ENCODE data around the gene TSC22D4.
"Not testable (repeated sequence)": the region's sequence is repeated elsewhere in the genome, so short reads cannot be mapped to it uniquely, and the experiment has no call there.

Gene TSC22D4

DNA sequence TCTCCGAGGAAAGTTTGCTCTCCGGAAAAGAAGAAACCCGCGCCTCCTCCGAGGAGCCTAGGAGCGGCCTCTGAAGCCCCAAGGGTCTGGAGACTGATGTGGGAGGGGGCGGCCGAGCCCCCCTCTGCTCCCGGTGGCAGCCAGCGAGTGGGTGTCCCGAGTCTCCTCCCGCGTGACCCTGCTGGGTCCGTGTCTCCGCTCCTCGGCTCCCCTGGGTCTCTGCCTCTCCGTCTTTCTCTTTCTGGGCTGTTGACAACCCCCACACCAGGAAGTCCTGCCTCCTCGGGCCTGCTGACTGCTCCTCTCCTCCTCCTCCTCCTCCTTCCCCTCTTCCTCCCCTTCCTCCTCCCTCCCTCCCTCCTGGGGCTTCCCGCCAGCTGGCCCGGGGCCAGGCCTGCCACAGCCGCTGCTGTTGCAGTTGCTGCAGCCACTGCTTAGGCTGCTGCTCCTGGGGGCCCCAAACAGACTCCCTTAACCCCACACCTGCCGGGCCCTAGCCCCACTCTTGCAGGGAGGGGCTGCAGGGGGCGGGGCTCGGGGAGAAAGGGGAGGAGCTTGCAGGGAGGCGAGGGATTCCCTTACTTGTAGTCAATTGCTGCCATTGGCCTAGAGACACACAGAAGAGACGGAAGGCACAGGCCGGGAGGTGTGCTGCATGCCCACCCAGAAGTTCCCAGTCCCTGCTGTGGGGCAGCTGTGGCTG, at the start of gene TSC22D4:
Gene TSC22D4 (minus strand): TSS at position 257 of the 703 bp plus-strand sequence. CDS start 1,176 bp downstream, outside the sequence.
- DNase-seq (ENCODE audit: extremely low spot score, insufficient read length, low read depth) (peak; percentile 79), FAIRE-seq (peak; percentile 92)

DNA sequence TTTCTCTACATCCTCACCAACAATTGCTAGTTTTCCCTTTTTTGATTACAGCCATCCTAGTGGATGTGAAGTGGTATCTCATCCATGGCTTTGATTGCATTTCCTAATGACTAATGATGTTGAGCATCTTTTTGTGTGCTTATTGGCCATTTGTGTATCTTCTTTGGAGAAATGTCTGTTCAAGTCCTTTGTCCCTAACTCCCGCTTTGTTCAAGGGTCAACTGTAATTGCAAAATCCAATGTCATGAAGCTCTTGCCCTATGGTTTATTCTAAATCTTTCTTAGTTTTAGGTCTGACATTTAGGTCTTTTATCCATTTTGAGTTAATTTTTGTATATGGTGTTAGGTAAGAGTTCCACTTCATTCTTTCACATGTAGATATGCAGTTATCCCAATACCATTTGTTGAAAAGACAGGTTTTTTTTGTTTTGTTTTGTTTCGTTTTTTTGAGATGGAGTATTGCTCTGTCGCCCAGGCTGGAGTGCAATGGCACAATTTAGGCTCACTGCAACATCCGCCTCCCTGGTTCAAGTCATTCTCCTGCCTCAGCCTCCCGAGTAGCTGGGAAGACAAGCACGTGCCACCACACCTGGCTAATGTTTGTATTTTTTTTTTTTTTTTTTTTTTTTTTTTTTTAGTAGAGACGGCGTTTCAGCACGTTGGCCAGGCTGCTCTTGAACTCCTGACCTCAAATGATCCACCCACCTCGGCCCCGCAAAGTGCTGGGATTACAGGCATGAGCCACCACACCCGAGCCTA, 49.3 kb upstream of the TSC22D4 start:
- DNase-seq (ENCODE audit: extremely low spot score, insufficient read length, low read depth) = not testable (repeated sequence)

DNA sequence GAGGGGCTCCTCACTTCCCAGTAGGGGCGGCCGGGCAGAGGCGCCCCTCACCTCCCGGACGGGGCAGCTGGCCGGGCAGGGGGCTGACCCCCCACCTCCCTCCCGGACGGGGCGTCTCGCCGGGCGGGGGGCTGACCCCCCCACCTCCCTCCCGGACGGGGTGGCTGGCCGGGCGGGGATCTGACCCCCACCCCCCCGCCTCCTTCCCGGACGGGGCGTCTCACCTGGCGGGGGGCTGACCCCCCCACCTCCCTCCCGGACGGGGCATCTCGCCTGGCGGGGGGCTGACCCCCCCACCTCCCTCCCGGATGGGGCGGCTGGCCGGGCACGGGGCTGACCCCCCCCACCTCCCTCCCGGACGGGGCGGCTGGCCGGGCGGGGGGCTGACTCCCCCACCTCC, 44.2 kb upstream of the TSC22D4 start:
- FAIRE-seq = not testable (repeated sequence)

More for the DNA sequence above, 49.3 kb upstream of the TSC22D4 start:
- not testable (repeated sequence) for FAIRE-seq

DNA sequence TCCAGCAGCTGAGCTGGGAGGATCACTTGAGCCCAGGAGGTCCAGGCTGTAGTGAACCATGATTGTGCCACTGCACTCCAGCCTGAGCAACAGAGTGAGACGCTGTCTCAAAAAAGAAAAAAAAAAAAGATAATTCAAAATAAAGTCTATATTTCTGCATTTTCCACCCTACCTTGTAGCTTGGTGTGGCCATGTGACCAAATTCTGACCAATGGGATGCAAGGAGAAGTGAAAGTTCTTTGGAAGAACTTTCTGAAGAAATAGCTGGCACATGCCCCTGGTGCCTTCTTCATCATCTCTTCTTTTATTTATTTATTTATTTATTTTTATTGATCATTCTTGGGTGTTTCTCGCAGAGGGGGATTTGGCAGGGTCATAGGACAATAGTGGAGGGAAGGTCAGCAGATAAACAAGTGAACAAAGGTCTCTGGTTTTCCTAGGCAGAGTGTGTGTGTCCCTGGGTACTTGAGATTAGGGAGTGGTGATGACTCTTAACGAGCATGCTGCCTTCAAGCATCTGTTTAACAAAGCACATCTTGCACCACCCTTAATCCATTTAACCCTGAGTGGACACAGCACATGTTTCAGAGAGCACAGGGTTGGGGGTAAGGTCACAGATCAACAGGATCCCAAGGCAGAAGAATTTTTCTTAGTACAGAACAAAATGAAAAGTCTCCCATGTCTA, 43.0 kb upstream of the TSC22D4 start:
- not testable (repeated sequence) for DNase-seq (ENCODE audit: extremely low spot score, insufficient read length, low read depth); FAIRE-seq

More for the DNA sequence above, 44.2 kb upstream of the TSC22D4 start:
- DNase-seq (ENCODE audit: extremely low spot score, insufficient read length, low read depth) = not testable (repeated sequence)

DNA sequence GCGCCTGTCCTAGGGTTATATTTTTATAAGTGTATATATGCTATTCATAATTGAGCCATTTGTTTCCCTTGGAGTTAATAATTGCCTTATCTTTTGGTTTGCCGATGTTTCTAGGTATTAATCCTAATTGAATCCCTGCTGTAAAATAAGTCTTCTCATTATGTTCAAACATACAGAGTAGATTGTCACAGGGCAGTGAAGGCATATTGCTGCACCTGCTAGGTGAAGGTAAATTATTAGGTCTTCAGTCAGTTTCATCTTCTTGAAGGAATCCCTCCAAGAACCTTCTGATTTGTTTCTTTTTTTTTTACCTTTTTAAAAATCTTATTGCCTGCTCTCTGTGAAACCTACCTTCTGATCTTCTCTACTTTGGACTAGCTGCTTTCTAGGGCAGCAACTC, 42.1 kb upstream of the TSC22D4 start:
- FAIRE-seq (no peak), DNase-seq (ENCODE audit: extremely low spot score, insufficient read length, low read depth) (no peak)

DNA sequence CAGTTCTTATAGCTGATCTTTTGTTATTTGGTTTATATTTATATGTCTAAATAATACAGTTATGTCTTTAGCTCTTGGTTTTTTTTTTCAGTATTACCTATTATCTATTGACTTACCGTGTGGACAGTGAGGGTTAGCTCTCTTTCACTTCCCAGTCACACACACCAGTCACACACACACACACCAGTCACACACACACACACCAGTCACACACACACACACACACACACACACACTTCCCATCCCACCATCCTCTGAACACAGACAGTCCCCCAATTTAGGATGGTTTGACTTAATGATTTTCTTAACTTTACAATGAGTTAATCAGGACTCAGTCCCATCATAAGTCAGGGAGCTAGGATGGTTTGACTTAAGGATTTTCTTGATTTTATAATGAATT, 41.1 kb upstream of the TSC22D4 start:
- no peak for DNase-seq (ENCODE audit: extremely low spot score, insufficient read length, low read depth)
- FAIRE-seq = no peak

DNA sequence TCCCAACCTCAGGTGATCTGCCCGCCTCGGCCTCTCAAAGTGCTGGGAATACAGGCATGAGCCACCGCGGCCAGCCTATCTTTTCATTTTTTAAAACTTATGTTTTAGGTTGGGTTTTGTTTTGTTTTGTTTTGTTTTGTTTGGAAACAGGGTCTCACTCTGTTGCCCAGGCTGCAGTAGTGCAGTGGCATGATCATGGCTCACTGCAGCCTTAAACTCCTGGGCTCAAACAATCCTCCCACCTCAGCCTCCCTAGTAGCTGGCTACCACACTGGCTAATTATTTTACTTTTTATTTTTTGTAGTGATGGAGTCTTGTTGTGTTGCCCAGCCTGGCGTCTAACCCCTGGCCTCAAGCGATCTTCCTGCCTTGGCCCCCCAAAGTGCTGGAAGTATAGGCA, 40.6 kb upstream of the TSC22D4 start:
- FAIRE-seq (no peak), DNase-seq (ENCODE audit: extremely low spot score, insufficient read length, low read depth) (no peak)

DNA sequence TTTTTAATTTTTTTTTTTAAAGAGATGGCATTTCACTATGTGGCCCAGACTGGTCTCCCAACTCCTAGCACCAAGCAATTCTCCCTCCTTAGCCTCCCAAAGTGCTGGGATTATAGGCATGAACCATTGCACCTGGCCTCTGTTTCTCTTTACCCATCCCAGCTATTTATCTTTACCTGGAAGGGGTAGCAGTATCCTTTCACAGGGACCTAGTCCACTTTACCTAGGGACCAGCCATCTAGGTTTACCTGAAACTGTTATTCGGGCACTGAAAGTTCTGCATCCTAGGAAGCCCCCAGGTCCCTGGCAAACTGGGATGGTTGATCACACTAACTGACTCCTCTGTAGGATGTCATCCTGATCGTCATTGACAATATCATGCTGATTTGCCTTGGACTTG, 38.3 kb upstream of the TSC22D4 start:
- no peak for FAIRE-seq

DNA sequence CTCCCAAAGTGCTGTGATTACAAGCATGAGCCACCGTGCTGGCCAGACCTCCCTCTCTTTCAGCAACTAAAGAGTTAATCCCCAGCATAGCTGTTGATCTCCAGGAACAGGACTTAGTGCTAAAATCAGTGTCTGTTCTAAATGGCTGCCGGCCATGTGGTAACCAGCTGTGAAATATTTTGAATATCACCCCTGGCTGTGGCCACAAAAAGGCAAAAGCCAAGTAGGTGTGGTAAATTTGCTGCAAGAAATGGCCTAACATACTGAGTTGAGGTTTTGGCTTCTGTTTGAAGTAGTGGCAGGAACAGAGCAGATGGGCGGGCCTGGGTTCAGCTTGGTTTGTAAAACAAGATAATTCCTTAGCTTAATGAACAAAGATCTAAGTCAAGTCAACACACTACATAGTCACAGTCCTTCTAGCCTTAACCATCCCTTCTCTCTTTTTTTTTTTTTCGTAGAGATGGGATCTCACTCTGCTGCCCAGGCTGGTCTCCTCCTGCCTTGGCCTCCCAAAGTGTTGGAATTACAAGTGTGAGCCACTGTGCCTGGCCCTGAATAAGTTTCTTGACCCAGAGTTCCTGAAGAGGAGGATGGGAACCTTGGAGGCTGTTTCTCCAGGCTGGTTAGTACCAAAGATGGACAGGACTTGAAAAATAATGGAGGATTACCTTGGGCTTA, 37.3 kb upstream of the TSC22D4 start:
- peak; percentile 68 for FAIRE-seq
- peak; percentile 44 for DNase-seq (ENCODE audit: extremely low spot score, insufficient read length, low read depth)

More for the DNA sequence above, 38.3 kb upstream of the TSC22D4 start:
- no peak for DNase-seq (ENCODE audit: extremely low spot score, insufficient read length, low read depth)

DNA sequence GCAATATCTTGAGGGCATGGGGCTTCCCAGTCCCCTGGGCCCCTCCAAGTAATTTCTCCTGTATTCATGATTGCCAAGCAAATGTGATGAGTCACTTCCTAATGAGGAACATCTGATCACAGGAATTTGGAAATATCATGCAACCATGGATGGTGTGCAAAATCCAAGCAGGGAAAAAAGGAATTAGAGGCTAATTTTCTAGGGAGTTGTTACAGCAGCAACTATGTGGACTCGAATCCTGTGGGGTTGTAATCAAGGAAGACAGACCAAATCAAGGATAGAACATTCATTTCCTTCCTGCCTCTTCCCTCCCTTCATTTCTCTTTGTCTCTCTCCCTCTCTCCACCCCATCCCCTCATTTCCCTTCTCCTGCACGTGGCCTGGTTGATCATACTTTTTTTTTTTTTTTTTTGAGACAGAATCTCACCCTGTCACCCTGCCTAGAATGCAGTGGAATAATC, 36.1 kb upstream of the TSC22D4 start:
- FAIRE-seq (no peak), DNase-seq (ENCODE audit: extremely low spot score, insufficient read length, low read depth) (no peak)

DNA sequence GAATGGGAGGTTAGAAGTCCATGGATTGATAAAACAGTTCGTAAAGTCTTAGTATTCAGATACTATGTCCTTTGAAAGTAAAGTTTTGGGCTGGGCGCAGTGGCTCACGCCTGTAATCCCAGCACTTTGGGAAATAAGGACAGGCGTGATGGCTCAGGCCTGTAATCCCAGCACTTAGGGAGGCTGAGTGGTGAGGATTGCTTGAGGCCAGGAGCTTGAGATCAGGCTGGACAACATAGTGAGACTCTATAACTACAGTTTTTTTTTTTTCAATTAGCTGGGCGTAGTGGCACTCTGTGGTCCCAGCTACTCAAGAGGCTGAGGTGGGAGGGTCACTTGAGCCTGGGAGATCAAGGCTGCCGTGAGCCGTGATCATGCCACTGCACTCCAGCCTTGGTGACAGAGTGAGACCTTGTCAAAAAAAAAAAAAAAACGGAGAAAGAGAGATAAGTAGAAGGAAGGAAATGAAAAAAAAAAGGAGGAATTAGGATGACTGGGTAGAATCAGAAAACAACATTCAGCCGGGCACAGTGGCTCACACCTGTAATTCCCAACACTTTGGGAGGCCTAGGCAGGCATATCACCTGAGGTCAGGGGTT, 34.3 kb upstream of the TSC22D4 start:
- no peak for FAIRE-seq

DNA sequence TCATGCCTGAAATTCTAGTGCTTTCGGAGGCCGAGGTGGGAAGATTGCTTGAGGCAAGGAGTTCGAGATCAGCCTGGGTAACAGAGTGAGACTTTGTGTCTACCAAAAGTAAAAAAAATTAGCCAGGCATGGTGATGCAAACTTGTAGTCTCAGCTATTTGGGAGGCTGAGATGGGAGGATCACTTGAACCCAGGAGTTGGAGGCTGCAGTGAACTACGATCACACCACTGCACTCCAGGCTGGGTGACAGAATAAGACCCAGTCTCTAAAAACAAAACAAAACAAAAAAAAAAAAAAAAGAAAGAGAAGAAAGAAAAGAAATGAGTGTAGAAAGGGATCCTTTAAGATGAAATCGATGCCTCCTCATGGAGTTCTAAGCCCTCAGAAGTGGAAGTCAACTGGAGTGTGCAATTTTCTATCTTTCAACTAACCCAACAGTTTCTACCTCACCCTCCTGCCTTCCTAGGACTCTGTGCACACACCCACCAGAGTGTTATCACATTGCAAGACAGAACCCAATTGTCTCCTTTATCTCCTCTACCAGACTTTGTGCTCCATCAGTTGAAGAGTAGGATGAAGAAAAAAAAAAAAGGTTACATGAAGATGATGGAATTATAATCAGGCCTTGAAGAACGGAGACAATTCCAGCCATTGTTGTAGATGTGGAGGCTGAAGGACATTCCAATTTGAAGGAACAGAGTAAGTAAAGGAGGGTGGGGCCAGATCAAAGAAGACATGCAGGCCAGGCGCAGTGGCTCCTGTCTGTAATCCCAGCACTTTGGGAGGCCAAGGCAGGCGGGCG, 31.6 kb upstream of the TSC22D4 start:
- FAIRE-seq = no peak

More for the DNA sequence above, 34.3 kb upstream of the TSC22D4 start:
- no peak for DNase-seq (ENCODE audit: extremely low spot score, insufficient read length, low read depth)

DNA sequence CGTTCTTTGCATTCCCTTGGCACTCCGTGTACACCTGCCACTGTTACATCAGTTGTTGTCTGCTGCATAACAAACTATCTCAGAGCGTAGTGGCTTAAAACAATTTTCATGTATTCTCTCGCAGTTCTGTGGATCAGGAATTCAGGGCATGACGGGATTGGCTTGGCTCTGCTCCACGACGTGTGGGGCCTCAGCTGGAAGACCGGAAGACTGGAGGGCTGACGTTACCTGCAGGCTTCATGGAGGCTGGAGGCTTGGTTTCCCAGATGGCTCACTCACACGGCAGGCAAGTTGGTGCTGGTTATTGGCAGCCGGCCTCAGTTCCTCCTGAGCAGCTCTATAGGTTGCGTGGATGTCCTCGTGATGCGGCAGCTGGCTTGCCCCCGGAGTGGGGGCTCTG, 30.2 kb upstream of the TSC22D4 start:
- no peak for FAIRE-seq
- DNase-seq (ENCODE audit: extremely low spot score, insufficient read length, low read depth) = no peak

More for the DNA sequence above, 31.6 kb upstream of the TSC22D4 start:
- no peak for DNase-seq (ENCODE audit: extremely low spot score, insufficient read length, low read depth)

DNA sequence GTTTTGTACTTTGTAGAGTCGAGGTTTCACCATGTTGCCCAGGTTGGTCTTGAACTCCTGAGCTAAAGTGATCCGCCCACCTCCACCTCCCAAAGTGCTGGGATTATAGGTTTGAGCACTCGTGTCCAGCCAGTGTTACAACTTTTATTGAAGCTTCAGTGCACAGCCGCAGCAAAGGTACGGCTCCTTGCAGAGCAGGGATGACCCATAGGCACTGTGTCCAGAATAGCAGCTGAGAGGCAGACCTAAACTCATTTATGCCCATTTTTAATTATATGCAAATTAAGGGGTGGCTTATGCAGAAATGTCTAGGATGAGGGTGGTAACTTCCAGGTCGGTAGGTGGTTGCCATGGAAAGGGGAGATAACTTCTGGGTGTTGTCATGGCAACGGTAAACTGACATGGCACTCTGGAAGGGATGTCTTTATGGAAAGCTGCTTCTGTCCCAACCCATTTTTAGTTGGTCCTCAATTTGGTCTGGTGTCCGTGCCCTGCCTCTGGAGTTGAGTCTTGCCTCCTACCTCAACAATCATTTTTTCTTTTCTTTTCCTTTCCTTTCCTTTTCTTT, 27.4 kb upstream of the TSC22D4 start:
- FAIRE-seq (no peak), DNase-seq (ENCODE audit: extremely low spot score, insufficient read length, low read depth) (no peak)

DNA sequence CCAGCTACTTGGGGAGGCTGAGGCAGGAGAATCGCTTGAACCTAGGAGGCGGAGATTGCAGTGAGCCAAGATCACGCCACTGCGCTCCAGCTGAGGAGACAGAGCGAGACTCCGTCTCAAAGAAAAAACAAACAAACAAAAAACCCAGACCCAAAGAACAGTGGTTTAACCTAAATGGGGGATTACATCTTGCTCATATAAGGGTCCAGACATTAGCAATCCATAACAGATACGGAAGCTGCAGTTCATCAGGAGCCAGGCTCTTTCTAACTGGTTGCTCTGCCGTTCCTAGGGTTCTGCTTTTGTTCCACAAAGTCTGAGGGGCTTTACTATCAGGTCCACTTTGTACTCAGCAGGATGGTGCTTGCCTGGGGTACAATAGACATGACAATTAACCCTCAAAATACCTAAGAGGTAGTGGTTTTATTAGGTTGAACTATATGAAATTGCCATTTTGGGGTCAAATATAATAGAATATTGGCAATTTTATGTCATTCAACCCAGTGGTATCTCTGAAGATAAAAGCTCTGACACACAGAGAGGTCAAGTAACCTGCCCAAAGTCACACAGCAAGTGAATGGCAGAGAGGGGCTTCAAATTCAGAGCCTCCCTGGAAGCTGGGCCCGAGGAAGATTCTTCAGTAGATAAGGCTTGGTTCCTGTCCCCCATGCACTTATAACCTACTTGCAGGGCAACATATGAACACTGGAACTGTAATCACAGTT, 26.0 kb upstream of the TSC22D4 start:
- FAIRE-seq (no peak), DNase-seq (ENCODE audit: extremely low spot score, insufficient read length, low read depth) (no peak)

DNA sequence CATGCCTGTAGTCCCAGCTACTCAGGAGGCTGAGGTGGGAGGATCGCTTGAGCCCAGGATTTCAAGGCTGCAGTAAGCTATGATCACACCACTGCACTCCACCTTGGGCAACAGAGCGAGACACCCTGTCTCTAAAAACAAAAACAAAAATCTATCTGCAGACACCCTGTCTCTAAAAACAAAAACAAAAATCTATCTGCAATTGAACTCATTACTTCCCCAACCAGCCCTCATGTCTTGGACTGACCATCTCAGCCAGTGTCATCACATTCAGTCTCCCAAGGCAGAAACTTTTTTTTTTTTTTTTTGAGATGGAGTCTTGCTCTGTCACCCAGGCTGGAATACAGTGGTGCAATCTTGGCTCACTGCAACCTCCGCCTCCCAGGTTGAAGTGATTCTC, 25.0 kb upstream of the TSC22D4 start:
- not testable (repeated sequence) for DNase-seq (ENCODE audit: extremely low spot score, insufficient read length, low read depth); FAIRE-seq

DNA sequence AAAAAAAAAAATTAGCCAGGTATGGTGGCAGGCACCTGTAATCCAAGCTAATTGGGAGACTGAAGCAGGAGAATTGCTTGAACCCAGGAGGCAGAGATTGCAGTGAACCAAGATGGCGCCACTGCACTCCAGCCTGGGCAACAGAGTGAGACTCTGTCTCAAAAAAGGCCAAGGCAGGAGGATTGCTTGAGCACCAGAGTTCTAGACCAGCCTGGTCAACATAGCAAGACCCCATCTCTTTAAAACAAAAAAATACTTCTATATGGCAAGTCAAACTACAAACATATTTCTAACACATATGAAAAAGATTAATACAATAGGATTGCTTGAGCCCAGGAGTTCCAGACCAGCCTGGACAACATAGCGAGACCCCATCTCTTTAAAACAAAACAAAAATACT, 21.7 kb upstream of the TSC22D4 start:
- FAIRE-seq = not testable (repeated sequence)

DNA sequence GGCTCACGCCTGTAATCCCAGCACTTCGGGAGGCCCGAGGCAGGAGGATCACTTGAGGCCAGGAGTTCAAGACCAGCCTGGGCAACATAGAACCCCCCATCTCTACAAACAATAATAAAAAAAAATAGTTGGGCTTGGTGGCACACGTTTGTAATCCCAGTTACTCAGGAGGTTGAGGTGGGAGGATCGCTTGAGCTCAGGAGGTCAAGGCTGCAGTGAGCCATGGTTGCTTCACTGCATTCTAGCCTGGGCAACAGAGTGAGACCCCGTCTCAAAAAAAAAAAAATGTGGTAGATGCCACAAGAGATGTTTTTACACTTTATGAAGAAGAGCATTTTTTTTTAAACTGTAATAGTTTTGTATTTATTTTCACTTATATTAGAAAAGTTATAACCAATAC, 17.5 kb upstream of the TSC22D4 start:
- DNase-seq (ENCODE audit: extremely low spot score, insufficient read length, low read depth) = no peak
- FAIRE-seq = no peak

More for the DNA sequence above, 21.7 kb upstream of the TSC22D4 start:
- DNase-seq (ENCODE audit: extremely low spot score, insufficient read length, low read depth) = not testable (repeated sequence)

Measured in GM18507 (cell line).